GM19452 (cell line): Measurements from ENCODE around the gene AP1M1.

Source experiments
- ATAC-seq: cut with Tn5 transposase; IDR thresholded peaks from one replicate; pipeline ENCODE4 v1.9.1; 2021; ENCODE audit not compliant: unreplicated experiment

Gene AP1M1

DNA sequence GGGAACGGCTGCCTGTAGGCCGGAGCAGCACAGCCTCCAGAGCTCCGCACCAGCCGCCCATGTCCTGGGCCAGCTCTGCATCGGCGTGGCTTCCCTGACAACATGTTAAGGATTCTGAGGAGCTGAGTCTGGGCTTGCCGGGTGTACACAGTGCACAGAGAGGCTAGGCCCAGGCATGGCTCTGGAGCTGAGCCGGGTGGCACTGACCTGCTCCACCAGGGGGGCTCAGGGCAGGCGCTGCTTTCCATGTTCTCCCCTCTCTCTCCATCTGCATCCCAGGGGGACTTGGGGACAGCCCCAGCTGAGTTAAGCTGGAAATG lies 31.6 kb downstream of the AP1M1 start:
- ATAC-seq = no peak

DNA sequence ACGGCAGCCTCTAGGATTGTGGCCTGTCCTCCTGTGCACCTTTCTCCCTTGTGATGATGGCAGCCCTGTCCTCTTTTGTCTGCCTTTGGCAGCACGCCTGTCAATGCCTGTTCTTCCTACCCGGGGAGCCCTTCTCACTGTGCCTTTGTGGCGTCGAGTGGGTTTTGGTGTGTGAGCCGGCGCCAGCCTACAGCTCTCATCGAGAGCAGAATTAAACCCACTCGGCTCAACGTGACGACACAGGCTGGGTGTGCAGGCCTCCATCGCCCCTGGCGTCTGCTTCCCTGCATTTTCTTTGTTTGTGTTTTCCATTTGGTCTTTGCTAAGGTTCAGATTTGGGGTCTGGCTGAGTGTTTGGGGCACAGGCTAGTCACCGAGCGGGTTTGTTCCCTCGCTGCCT lies 34.4 kb downstream of the AP1M1 start:
- no peak for ATAC-seq

DNA sequence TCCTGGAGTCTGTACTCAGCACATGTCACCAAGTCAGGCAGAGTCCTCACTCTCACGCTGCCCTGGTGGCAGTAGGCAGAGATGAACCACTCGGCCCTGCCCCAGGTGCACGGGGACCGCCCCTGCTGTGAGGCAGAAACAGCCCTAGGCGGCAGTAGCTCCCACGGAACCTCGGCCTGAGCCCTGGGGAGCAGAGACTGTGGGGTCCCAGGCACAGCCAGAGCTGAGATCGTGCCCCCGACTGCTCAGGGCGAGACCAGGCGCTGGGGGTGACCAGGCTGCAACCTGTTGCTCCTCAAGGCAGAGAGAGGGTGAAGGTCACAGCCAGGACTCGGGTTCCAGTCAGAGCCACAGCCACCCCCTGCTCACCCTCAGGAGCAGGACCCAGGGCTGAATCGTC lies 34.9 kb downstream of the AP1M1 start:
- ATAC-seq = no peak

DNA sequence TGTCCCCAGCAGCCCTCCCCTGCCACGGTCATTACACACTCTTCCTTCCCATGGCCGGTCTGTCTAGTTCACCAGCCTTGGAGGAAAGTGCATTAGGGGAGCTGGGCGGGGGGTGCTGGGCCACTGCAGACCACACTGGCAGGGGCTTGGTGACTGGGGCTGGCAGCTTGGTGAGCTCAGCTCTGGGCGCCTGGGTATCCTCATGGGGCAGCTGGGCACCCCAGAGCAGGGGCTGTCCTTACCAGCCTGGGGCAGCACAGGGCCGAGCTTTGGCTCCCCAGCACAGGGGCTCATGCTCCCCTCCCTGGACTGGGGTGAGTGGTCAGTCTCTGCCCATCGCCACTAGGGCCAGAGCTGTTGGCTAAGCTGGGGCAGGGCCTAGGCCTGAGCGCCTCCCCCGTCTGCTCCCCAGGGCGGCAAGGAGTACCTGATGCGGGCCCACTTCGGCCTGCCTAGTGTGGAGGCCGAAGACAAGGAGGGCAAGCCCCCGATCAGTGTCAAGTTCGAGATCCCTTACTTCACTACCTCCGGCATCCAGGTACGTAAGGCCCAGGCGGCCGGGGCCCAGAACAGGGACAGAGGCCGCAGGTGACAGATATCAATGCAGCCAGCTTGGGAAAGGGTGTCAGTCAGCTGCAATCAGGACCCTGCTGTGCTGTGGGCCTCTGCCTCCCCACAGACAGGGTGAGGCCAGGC lies 35.5 kb downstream of the AP1M1 start:
- no peak for ATAC-seq

DNA sequence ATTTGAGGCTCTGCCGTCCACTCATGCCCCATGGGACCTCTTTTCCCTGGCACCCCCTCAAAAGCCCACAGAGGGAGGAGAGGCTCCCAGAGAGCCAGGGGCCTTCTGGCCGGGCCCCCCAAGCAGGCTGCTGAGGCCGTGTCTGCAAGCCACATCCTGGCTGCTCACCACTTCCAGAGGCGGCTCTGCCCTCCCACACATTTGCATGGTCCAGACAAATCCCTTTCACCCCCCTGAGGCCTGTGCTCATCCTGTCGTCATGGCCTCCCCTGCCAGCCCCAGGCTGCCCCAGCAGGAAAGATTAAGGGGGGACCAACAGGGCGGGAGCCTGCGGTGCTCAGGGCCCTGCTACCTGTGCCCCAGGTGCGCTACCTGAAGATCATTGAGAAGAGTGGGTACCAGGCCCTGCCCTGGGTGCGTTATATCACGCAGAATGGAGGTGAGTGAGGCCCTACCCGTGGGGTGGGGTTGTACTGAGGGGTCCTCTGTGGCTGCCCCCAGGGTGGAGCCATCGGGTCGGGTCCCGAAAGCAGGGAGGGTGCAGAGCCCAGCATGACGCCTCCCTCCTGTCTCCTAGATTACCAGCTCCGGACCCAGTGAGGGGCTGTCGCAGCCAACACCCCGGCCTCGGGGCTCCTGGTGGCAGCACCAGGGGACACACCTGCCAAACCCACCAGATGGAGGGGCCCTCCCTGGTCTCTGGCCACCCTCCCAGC lies 36.3 kb downstream of the AP1M1 start:
- ATAC-seq = no peak

DNA sequence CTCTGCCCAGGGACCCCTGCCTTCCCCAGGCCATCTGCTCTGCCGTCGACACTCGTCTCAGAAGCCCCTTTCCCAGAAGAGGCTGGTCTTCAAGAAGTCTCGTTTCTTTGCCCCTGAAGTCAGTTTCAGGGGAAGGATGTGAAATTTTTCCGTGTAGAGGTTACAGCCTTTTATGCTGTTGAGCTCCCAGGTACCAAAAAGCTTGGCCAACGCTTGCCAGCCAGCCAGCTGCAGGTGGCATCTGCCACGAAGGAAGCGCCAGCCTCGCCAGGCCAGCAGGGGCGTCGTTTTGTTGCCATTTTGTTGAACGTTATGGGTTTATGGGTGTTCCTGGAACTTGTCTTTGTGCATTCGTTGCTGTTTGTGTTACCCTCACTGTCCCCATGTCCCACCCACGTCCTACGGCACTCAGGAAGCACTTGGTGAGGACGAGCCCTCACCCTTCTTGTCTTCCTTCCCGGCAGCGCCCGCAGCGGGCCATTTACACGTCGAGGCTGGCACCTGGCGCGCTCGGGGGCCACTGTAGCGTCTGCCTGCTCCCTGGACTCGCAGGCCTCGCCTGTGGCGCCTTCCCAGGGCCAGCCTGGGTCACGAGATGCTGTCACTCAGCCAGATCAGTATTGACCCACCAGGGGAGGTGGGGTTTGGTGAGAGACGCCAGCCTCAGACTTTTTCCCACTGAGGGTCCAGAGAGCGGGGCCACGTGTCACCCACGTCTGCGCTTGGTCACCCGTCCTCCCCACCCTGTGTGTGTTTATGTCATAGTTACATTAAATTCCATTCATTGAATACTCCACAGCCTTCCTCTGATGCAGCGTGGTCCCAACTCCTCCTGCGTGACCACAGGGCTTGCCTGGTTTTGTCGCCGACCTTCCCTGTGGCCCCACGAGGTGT lies 37.1 kb downstream of the AP1M1 start:
- ATAC-seq = no peak

DNA sequence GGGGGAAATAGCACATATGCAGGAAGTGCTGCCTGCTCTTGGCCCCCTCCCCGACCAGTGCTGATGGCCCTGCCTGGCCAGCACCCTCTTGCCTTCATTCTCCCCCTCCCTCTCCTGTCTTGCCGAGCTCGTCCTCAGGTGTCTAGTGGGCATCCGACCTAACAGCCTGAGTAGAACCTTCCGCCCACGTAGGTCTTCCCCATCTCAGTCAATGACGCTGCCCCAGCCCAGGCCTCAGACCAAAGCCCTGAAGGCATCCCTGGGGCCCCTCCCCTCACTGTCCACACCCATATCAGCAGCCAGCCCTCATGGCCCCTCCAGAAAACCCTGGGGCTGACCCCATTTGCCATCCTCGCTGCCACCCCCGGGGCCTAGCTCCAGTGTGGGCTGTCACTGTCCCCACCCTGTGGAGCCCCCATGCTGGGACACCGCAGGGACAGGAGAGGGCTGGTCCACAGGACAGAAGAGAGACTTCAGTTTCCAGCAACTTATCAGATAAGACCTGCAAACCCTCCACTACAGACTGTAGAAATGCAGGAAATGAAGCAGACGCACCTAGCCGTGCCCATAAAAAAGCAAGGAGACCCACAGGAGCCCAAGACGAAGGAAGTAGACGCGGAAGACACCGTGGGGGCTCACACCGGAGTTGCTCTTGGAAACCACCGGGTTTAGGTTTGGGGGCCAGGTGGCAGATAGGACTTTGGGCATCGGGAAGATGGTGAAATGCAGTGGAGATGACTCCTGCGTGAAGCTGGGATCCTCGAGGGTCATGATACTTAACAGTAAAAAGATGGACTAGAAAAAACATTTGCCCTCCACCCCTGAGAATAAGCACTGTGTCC lies 38.3 kb downstream of the AP1M1 start:
- ATAC-seq = no peak

DNA sequence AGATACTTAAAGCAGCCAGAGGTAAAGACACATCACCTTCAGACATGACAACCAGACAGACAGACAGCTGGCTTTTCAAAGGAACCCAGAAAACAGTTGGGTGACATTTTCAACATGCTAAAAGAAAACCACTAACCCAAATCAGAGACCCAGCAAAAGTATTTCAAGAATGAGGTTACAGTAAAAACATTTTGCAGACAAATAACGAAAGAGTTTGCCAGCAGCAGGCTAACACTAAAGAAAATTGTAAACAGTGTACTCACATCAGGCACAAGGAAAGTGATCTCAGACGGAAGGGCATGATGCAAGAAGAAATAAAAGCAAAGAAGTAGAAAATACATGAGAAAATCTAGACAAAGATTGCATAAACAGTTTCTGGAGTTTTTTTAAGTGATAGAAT lies 46.4 kb downstream of the AP1M1 start:
- no peak for ATAC-seq

DNA sequence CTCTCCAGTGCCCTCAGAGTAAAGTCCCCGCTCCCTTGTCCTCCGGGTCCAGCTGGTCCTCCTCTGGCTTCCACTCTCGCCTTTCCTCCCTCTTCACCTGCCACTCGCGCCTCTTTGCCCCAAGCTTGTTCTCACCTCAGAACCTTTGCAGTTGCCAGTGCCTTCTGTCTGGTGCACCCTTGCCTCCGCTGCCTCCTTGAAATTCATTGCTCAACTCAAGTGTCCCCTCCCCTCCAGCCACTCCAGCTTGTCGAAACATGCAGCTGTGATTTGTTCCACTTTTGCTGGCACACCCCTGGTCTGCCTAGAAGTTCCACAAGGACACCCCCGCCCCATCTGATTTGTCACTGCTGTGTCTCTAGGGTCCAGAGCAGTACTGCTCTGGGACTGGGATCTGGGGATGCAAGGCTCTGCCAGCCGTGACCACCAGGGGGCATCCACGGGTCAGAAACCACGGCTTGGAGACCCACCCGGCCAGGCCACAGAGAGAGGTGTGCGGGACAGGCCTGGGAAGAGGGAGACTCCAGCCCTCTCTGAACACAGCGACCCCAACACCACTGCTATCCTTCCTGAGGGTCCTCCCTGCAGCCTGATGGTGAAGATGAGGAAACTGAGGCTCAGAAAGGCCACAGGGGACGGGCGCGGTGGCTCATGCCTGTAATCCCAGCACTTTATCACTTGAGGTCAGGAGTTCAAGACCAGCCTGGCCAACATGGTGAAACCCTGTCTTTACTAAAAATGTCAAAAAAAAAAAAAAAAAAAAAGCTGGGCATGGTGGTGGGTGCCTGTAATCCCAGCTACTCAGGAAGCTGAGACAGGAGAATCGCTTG lies 49.9 kb downstream of the AP1M1 start:
- no peak for ATAC-seq

DNA sequence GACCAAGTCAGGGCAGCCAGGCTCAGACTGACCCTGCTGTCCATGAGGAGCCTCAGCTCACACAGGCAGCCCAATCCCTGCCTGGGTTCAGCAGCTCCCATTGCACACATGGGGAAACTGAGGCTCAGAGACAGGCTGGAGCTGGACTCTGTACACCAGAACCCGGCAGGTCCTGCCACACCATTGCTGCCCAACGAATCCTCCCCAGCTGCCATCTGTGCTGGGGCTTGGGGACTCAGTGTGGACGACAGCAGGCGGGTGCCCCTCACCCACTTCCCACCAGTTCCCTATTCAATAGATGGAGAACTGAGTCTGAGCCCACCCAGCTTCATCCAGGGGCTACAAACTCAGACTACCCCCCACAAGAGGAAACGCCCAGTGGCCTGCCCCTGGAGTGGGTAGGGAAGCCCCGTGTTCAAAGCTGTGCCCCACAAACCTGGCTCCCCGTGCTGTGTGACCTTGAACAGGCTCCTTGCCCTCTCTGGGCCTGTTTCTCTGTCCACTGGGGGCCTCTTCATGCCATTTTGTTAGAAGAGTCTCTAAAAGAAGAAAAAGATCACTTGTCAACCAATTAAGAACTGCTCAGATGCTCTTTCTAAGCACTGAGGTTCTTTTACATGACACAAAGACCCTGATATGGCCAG lies 50.8 kb downstream of the AP1M1 start:
- no peak for ATAC-seq

DNA sequence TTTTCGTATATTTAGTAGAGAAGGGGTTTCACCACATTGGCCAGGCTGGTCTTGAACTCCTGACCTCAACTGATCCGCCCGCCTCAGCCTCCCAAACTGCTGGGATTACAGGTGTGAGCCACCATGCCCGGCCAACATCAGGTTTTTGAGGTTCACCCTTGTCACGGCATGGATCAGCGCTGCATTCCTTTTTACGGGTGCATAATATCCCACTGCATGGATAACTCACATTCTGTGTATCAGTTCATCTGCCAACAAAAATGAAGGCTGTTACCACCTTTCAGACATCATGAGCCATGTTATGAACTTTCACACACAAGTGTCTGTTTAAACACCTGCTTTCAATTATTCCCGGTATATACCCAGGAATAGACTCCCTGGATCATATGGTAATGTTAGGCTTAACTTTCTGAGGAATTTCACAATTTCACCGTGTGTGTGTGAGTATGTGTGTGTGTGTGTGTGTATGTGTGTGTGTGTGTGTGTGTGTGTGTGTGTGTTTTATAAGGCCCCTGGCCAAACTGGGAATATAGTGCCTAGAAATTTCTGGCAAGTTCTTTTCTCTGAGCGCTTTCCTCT lies 52.2 kb downstream of the AP1M1 start:
- no peak for ATAC-seq

DNA sequence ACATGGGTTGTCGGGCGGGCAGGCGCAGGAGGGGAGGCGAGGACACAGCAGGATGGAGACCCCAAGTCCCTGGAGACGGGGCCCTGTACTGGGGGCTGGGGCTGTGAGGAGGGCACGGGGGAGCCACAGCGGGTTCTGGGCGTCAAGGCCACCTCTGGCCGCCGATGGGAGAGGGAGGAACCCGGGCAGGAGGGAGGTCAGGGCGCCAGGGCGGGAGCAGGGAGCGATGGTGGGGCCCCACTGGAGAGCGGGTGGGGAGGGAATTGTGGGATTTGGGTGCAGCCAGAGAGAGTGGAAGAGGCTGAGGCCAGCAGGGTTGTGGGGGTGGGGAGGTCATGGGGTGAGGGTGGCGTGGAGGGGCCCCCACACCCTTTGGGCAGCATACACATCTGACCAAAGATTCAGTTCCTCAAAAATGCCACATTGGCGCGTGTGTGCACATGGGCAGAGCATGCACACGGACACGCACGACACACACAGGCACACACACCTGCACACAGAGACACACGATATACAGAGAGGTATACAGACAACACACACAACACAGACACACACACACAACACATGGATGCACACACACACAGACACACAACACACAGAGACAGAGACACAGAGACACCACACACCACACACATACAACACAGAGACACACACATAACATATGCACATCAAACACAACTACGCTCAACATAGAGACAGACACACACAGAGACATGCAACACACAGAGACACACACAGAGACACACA lies 54.9 kb downstream of the AP1M1 start:
- no peak for ATAC-seq

DNA sequence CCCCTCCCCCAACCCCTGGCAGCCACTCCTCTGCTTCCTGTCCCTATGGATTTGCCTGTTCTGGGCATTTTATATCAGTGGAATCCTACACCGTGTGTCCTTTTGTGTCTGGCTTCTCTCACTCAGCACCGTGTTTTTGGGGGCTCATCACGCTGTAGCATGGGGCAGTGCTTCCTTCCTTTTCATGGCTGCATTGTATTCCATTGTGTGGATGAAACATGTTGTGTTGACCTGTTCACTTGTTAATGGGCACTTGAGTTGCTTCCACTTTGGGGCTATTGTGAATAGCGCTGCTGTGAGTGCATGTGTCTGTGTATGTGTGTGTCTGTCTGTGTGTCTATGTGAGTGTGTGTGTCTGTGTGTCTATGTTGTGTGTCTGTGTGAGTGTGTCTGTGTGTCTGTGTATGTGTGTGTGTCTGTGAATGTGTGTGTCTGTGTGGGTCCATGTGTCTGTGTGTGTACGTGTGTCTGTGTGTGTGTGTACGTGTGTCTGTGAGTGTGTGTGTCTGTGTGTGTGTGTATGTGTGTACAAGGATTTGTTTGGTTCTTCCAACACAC lies 57.2 kb downstream of the AP1M1 start:
- ATAC-seq = no peak

DNA sequence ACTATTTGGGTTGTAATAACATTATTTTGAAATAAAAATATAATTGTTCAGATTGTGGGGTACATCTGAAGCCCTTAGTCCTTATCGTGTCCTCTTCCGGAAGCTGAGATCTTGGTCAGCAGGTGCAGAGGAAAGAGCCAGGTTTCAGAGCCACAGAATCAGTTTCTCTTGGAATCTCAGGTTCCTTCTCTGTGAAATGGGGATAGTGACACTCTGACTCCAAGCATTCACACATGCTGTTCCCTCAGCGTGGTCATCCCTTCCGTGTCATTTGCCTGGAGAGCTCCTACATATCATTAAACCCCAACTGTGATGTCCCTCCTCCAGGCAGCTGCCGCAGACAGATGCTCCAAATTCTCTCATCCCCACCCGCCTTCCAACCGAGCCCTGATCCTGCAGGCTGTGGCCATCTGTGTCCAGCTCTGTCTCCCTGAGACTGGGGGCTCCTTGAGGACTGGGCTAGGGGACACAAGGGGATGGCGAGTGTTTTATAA lies 59.8 kb downstream of the AP1M1 start:
- ATAC-seq = no peak

DNA sequence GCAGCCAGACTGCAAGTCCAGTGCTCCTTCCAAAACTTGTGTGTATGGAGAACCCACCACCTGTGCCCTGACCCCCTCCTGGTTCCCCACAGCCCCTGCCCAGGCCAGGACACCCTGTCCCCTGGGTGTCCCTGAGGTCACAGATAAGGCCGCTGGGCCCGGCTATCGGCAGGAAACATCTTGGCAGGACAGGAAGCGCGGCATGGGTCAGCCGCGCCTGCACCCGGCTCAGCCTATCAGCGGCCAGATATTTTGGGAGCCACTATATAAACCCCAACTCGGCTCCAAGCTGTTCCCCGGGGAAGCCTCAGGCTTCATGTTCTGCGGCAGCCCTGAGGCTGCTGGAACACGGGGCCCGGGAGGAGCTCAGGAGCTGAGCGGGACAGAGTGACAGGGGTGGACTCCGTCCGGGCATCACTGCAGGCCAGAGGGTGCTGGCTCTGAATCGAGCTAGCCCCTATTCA lies 60.8 kb downstream of the AP1M1 start:
- no peak for ATAC-seq

DNA sequence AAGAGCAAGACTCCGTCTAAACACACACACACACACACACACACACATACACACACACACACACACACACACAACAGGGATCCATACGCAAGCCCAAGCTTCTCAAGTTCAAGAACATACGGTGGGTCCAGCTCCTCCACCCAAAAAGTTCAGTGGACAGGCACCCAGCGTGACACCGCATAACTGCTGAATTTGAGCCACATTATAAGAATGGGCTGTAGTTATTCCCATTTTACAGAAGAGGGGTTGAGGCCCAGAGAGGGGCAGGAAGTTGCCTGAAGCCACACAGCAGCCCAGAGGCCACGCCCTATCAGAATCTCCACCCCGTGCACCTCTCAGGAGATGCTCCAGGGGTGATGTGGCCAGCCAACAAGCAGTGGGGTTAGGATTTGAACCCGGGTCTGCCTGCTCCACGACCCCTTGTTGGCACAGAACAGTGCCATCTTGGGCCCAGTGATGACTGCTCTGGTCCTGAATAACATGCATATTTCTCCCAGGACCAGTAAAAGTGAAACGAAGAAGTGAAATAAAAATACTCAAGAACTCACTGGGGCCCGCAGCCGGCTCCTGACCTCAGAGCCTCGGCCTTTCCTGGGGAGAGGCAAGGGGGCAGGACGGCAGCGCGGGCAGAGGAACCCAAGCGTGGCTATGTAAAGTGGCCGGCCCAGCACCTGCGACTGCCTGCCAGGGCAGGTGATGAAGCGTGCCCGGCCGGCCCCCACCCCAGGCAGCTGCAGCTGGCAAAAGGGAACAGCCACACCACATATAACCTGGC lies 61.9 kb downstream of the AP1M1 start:
- peak; percentile 60 for ATAC-seq

DNA sequence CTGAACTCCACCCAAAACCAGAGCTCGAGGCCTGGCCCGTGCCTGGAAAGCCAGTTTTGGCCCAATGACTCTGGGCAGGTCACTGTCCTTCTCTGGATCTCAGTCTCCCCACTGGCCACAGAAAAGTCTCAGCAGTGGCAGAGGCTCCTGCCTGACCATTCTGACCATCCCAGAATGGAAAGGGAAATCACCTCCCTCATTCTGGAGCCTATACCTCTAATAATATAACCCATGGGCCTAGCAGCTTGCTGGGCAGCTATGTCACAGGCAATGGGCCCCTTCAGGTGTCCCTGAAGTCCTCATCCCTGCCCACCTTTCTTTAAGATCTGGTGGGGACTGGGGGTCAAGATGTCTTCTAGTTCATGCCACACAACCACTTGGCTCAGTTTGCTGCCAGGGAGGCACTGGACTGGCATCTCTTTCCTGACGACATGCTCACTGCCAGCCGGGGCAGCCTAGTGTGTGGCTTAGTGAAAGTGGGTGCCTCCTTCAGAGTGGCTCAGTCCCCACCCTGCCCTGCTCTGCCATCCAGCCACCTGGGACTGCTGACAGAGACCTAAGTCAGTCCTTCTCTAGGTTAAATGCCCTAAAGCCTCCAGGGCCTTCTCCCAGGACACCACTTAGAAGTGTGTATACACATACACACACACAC lies 62.6 kb downstream of the AP1M1 start:
- no peak for ATAC-seq
